Activated CD4-positive, alpha-beta T cell treated with anti-CD3 and anti-CD28 coated beads, Interleukin-2, Interleukin-4, amounts not matched to agents 100 ng/mL and 50 ng/mL, durations not matched to agents 16 hours and 8 hours (primary cell): ENCODE results near the gene LENG1.
A peak's percentile ranks its signal among the peaks of the same experiment; 100 is the strongest.
"Not testable (repeated sequence)": the region's sequence is repeated elsewhere in the genome, so short reads cannot be mapped to it uniquely, and the experiment has no call there.

Experiments
- DNase-seq: peaks from one replicate; pipeline ENCODE4 v3.0.0-alpha.2; 2020; ENCODE audit warnings: low spot score

The LENG1 gene

DNA sequence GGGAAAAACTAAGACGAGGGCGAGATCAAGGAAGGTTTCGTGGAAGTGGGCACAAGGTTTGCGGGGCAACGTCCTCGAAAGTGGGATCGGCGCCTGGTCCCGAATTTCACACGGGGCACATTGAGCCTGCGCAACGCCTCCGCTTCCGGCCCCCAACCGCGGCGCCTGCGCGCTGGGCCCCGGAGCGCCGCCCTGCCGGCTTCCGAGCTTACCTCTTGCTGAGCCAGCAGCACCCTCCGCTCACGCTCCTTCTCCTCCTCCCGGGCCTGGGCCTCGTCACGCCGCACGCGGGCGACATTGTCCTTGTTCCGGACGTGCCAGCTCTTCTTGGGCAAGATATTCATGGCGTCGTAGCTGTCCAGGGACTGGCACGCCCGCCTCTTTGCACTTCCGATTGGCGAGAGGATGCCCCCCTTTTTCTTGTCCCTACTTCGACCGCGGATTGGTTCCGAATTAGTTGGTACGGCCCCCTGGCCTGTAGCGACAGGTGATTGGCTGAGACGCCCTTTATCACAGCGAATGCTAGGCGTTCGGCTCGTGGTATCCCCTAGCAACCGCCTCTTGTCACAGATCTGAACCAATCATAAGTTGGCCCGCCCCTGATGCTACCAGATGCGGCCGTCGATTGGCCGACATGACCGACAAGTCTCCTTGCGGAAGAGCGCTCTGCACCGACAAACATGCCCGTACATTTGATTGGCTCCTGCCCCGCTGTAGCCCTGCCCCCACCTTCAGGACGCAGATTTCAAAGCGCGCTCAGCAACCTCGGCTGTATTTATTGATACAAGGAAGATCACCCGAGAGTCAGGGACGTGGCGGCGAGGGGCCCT lies at the start of gene LENG1:
Gene LENG1, minus strand, starts transcription at position 370 of the 830 bp plus-strand sequence. Its CDS starts 26 bp downstream, at position 344.
- peak; percentile 100 for DNase-seq

DNA sequence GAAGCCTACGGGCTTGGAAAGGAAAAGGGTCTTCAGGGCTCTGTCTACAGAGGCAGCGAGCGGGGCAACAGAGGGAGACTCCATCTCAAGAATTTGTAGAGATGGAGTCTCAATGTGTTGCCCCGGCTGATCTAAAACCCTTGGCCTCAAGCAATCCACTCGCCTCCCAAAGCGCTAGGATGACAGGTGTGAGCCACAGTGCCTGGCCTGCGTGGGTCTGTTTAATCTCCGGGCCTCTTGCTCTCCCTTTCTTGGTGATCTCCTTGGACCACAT lies 49.2 kb upstream of the LENG1 start:
- no peak for DNase-seq

DNA sequence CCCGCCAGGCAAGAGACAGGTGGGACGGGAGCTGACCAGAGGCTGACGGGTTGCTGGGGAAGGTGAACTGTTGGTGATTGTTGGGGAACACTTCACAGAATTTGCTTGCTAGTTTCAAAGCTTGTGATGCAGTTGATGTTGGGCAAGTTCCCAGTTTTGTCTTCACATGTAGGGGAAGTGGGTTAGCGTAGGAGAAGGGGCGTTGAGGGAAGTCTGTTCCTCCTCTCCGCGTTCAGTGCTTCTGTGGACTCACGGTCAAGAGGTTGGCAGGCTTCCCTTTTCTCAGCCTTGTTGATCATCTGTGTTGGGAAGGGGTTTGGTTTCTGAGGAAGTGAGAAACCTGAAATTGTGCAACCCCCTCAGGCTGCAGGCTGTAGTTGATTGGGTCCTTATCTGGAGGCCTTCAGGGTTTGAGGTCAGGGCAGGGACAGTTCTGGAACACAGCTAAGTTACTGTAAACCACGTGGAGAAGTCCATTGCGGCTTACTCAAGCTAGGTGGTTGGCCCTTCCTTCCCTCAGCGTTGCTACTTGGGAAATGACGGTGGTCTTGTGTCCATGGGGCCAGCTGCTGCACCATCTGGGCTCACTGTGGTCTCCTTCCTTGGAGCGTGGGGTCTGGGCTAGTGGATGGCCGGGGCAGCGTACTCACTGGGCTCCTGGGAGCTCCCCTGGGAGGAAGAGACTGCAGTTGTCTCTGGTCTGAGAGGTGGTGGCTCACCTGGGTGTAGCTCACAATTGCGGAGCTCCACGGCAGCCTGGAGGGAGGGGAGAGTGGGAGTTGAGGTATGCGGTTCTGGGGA lies 48.7 kb upstream of the LENG1 start:
- DNase-seq = peak; percentile 53

DNA sequence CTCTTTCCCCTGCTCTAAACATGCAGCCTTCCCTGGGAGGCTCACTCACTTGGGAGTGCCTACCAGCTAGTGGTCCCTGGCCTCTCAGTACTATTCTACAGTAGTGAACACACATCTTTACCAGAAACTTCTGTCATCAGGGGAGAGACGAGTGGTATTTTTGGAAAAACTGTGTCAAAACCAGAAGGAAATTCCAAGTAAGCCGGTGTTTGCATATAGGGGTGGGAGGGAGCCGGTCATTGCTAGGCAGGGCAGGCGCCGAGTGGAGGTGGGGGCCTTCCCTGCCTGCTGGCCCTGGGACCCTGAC lies 48.1 kb upstream of the LENG1 start:
- DNase-seq = no peak

DNA sequence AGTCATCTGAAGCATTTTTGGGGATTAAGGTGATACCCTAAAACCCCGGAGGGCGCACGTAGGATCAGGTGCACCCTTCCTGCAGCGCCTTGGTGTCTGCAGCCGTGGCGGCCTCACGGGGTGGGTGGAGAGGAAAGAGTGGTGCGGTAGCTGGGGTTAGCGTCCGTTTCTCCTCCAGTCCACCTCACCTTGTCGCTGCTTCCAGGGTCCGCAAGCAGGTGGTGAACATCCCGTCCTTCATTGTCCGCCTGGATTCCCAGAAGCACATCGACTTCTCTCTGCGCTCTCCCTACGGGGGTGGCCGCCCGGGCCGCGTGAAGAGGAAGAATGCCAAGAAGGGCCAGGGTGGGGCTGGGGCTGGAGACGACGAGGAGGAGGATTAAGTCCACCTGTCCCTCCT lies 47.7 kb upstream of the LENG1 start:
- DNase-seq = not testable (repeated sequence)

DNA sequence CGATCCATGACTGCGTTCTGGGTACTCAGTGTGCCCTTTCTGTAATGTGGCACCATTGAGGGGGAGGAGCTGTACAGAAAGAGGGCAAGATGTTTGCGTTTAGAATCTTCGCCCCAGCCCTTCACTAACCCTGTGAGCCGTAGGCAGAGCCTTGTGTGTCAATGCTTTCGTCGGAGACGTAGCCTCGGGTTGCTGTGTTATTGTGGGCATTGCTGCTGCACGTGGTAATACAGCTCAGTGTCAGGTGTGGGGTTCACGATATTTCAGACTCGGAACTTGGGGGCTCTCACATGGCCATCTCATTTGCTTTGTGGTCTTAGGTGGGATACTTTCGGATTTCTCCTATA lies 47.3 kb upstream of the LENG1 start:
- no peak for DNase-seq

DNA sequence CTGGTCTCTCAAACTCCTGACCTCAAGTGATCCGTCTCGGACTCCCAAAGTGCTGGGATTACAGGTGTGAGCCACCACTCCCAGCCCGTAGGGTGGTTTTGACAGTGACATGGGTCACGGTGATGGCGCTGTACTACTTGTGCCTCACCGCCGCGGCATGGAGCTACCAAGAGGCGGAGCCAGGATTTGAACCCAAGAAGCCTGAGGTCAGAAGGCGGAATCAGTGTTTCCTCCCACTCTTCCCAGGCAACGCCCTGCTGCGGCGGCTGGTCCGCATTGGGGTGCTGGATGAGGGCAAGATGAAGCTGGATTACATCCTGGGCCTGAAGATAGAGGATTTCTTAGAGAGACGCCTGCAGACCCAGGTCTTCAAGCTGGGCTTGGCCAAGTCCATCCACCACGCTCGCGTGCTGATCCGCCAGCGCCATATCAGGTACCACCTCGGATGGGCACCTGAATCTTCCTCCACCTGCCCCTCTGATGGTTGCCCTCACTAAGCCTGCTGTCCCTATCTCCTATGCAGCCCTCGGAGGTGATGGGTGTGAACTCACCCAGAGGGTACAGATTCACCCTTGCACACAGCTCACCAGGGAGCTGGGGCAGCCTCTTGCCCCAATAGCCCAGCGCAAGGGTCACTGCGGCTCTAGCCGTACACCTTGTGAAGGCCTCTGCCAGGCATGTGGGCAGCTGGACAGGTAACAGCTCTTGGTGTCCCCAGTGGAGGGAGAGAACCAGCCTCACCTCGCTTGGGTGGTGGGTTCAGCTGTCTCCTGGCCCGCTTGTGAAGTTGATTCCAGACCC lies 46.7 kb upstream of the LENG1 start:
- no peak for DNase-seq

DNA sequence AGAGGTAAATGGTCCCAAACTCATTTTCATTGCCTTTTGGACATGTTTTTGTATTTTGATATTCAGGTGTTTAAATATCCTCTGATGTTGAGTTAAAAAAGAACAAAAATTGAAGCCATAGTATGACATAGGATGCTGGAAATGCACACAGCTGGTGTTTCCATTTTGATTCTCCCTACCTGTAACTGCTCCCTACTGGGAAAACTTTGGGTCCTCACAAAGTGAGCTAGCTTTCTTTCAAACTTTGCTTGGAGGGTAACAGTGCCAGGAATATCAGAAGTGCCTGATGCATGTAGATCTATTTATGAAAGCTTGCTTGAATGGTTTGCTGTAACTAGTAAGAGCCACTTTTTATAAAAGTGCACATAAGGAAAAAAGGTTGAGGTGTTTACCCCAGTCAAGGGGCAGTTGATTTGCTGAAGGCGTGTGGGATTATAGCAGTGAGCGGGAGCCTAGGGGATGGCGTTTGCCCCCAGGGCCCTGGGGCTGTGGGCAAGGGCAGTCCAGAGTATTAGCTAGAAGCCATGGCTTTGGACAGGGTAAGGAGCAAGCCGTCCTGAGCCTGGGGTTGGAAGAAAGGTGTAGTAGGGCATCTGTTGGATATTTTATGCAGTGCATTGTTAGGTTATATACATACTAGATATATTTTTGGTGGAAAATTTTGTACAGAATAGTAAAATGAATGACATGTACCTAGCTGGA lies 45.4 kb upstream of the LENG1 start:
- DNase-seq = no peak

DNA sequence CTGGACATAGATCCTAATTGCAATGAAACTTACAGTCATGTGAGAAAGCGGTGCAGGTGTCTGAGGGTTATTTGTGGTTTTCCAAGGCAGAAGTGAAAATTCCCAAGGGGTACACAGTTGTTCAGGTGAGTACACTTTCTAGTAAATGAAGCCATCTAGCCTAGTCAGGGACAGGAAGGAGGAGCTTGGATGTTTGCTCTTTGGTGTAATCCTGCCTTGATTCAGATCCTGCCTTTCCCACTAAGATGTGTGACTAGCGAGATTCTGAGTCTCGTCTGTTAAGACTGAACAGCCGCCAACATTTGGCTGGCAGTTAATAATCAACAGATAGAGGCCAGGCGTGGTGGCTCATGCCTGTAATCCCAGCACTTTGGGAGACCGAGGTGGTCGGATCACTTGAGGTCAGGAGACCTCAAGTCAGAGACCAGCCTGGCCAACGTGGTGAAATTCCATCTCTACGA lies 43.7 kb upstream of the LENG1 start:
- no peak for DNase-seq

DNA sequence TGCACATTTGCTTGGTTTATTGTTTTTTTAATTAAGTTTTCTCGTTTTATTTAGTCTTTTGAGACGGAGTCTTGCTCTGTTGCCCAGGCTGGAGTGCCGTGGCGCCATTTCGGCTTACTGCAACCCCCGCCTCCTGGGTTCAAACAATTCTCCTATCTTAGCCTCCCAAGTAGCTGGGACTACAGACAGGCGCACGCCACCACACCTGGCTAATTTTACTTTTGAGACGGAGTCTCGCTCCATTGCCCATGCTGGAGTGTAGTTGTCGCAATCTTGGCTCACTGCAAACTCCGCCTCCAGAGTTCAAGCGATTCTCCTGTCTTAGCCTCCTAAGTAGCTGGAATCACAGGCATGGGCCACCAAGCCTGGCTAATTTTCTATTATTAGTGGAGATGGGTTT lies 42.5 kb upstream of the LENG1 start:
- DNase-seq = no peak

DNA sequence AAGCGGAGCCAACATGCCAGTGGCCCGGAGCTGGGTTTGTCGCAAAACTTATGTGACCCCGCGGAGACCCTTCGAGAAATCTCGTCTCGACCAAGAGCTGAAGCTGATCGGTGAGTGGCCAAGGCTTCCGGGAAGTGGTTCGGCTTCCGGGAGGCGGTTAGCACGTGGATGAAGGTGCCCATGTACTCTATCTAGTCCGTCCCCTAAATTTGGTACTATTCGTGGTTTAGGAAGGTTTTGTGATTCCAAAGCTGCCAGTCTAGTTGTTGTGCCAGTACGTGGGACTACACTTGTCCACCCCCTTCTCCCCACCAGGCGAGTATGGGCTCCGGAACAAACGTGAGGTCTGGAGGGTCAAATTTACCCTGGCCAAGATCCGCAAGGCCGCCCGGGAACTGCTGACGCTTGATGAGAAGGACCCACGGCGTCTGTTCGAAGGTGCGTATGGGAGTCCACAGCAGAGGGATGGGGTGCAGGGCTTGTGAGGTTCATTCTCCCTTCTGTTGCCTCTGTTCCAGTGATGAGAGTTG lies 41.7 kb upstream of the LENG1 start:
- DNase-seq = no peak

DNA sequence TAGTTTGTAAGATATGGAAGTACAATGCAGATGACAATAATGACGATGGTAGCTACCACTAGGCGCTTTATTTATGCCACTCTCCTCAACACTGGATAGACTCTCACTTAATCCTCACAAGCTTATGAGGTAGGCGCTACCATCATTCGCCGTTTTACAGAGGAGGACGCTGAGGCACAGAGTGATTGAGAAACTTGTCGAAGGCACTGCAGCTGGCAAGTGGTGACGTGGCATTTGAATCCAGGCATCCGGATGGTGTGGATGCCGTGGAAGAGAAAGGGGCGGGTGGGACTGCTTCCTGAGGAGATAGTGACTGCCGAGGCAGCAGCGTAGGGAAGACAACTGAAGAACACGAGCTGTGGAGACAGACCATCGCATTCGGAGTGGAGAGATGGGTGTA lies 39.9 kb upstream of the LENG1 start:
- no peak for DNase-seq

DNA sequence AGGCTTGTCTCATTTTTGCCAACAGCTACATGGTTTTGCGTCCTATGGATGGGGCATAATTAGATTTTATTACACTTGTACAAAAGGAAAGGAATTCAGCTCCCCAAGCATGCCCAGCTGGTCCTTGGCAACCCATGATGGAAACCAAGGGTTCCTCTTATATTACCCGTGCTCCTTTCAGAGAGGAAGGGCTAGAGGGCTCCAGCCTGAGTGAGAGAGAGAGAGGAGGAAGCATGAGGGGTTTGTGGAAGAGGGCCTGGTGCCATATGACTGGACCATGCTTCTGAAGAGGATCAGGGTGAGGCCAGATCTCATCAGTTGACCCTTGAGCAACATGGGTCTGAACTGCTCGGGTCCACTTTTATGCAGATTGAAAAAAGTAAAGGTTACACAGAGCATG lies 37.6 kb upstream of the LENG1 start:
- DNase-seq = no peak

DNA sequence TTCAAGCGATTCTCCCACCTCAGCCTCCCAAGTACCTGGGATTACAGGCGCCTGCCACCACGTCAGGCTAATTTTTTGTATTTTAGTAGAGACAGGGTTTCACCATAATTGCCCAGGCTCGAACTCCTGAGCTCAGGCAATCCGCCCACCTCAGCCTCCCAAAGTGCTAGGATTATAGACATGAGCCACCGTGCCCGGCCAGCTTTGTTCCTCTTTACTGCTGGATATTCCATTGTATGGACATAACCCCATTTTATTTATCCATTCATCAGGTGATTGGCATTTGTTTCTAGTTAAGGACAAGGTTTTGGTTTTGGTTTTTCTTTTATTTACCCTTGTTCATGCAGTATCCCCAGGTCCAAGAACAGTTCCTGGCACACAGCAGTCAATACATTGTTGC lies 37.0 kb upstream of the LENG1 start:
- DNase-seq = no peak

DNA sequence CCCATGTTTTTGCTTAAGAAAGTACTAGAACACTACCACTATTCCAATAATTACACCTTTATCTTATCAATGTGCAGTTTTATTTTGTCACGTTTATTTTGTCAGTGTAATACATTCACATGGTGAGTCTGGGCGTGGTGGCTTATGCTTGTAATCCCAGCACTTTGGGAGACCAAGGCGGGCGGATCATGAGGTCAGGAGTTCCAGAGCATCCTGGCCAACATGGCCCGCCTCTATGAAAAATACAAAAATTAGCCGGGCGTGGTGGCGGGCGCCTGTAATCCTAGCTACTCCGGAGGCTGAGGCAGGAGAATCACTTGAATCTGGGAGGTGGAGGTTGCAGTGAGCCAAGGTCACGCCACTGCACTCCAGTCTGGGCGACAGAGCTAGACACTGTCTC lies 34.9 kb upstream of the LENG1 start:
- DNase-seq = not testable (repeated sequence)

DNA sequence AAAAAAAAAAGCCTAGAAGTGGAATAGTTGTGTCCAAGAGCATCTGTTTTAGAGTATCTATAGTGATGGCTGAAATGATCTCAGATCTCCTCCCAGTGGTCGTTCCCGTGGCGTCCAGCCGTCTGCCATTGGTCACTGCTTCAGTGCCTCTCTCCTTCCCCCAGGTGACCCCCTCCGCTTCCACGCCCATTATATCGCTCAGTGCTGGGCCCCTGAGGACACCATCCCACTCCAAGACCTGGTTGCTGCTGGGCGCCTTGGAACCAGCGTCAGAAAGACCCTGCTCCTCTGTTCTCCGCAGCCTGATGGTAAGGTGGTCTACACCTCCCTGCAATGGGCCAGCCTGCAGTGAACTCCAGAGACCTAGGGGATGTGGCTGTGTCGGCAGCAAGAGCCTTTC lies 33.5 kb upstream of the LENG1 start:
- DNase-seq = no peak

DNA sequence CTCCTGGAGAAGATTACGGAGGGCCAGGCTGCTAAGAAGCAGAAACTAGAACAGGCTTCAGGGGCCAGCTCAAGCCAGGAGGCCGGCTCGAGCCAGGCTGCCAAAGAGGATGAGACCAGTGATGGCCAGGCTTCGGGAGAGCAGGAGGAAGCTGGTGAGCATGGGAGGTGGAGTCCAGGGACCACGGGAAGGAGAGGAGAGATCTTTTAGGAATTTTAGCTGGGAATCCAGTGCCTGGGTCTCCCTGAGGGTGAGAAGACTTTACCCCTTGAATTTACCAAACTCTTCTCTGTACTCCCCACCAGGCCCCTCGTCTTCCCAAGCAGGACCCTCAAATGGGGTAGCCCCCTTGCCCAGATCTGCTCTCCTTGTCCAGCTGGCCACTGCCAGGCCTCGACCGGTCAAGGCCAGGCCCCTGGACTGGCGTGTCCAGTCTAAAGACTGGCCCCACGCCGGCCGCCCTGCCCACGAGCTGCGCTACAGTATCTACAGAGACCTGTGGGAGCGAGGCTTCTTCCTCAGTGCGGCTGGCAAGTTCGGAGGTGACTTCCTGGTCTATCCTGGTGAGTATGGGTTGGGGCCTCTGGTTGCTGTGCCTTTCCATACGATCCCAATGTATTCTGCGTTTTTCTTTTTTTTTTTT lies 32.4 kb upstream of the LENG1 start:
- DNase-seq = no peak

DNA sequence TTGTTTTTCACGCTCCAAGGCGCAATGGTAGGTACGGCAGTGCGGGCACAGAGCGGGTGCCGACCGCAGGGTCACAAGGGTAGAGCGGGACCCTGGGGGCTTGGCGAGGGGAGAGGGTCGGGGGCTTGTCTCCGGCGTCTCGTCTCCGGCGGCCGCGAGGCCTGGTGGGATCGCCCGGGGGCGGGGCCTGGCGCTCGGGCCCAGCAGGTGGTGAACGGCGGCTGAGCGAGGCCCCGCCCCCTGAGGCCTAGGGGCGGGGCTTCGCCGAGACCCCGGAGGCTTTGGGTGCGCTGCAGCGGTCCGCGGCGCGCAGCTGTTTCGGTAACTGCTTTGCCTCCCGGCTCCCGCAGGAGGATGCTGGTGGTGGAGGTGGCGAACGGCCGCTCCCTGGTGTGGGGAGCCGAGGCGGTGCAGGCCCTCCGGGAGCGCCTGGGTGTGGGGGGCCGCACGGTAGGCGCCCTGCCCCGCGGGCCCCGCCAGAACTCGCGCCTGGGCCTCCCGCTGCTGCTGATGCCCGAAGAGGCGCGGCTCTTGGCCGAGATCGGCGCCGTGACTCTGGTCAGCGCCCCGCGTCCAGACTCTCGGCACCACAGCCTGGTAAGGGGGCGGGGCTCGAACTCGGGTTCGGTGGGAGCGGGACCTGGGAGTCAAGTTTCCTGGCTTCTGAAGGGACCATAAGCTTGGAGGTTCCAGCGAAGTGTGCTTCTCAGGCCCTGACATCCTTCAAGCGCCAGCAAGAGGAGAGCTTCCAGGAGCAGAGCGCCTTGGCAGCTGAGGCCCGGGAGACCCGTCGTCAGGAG lies 31.7 kb upstream of the LENG1 start, which contains the start of gene TSEN34:
Gene TSEN34, plus strand, starts transcription at position 298 of the 800 bp plus-strand sequence. Its CDS starts 57 bp downstream, at position 355.
- DNase-seq = peak; percentile 87

DNA sequence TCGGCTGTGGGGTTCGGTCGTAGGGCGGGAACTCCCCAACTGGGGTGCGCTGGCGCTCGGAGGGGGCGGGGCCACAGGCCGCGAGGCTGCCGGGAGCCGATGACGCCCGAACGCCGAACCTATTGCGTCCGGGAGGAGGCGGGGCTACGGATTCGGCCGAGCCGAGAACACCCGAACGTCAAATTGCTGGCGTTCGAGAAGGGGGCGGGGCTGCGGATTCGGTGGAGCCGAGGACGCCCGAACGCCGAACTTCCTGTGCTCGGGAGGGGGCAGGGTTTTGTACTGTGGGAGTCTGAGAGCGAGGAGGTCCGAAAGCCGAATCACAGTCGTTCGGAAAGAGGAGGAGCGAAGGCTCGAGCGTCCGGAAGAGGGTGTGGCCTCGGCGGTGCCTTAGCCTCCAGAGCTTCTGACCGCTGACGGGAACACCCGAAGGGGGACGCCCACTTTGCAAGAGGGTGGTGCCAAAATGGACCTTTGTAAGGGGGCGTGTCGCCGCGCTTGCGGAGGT lies 31.0 kb upstream of the LENG1 start:
- DNase-seq = peak; percentile 100

DNA sequence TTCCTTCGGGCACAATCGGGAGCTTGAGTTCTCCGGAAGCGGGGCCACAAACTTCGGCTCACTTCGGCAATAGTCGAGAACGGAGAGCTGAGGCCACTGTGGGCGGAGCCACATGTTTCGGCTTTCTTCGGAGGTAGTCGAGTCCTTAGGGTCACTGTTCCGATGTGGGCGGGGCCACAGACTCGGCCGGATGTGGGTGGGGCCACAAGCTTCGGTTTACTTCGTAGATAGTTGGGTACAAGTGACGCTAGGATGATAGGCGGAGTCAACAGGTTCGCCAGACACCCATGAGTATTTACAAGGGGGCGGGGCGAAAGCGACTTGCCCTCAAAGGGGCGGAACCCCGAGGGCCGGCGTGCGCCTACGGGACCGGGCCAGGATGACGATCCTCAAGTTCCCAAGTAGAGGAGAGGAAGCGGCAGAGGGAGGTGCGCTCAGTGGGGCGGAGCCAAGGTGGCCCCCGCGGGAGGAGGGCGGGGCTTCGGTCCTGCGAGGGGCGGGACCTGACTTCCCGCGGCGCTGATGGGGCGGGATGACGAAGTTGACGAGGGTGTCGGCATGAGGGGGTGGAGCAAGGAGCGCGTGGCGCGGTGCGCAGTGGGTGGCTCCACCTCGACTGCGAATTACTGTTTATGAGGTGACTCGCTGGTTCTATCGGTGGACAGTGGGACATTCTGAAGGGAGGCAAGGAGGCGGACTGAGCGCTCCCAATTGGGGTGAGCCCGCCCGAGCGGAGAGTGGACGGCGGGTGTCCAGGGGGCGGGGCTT lies 30.4 kb upstream of the LENG1 start:
- peak; percentile 100 for DNase-seq
